GM18508 (cell line): ENCODE results near the gene AGAP2.
"Not testable (repeated sequence)": the region's sequence is repeated elsewhere in the genome, so short reads cannot be mapped to it uniquely, and the experiment has no call there.

Source experiments
- ATAC-seq: cut with Tn5 transposase; IDR thresholded peaks from one replicate; pipeline ENCODE4 v1.9.1; 2021; ENCODE audit warnings: moderate number of reproducible peaks; ENCODE audit not compliant: insufficient read depth, unreplicated experiment

The AGAP2 gene

GRCh38 chr12:57738661-57739237 lies at the start of gene AGAP2:
Gene AGAP2 (minus strand): TSS chr12:57738742. CDS start chr12:57738246, 496 bp downstream.
- no peak for ATAC-seq

DNA sequence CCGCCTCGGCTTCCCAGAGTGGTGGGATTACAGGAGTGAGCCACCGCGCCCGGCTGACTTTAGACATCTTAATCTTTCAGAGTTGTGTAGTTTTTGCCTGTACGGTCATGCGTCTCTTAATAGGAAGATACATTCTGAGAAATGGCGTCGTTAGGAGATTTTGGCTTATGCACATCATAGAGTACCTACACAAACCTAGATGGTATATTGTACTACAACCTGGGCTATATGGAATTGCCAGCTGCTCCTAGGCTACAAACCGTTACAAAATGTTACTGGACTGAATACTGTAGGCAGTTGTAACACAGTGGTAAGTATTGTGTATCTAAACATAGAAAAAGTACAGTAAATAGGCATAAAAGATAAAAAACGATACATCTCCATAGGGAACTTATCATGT lies 45.3 kb upstream of the AGAP2 start:
- no peak for ATAC-seq

DNA sequence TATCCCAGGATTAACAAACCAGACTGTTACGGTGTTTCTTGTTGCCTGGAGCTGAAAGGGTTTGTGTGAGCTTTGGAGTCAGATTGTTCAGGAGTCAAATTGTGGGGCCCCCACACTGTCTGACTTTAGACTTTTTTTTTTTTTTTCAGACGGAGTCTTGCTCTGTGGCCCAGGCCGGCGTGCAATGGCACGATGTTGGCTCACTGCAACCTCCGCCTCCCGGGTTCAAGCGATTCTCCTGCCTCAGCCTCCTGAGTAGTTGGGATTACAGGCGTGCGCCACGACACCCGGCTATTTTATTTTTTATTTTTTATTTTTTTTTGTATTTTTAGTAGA lies 44.9 kb upstream of the AGAP2 start:
- no peak for ATAC-seq

DNA sequence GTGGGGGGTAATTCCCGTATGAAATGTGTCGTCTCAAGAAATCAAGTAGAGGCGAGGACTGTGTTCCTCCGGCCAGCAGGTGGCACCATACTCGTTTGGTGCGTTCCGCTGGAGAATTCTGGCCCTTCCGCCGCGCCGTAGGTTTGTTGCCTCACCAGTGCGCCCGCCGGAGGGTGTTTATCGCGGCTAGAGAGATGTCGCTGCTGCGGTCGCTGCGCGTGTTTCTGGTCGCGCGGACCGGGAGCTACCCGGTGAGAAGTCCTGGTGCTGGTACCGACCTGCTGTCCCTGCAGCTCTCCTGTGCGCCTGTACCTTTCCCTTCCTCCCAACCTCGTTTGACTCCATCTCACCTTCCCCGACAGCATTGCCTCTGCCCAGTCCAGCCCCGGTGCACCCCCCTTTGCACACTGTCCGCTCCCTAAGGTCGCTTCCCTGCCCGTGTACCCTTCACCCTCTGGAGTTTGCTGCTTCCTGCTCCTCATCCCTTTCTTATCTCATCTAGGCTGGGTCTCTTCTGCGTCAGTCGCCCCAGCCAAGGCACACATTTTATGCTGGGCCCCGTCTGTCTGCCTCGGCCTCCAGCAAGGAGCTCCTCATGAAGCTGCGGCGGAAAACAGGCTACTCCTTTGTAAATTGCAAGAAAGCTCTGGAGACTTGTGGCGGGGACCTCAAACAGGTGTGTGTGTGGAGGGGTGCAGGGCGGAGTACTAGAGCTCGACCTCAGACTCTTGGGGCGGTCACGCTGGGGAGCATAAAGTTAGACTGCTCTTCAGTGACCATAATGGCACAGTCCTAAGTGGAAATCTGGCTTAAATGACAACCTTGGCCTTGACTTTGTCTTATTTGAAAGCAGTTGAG lies 44.3 kb upstream of the AGAP2 start, which contains the start of gene TSFM:
Gene TSFM, plus strand, starts transcription at position 180 of the 858 bp plus-strand sequence. Its CDS starts 15 bp downstream, at position 195.
- peak; percentile 58 for ATAC-seq

DNA sequence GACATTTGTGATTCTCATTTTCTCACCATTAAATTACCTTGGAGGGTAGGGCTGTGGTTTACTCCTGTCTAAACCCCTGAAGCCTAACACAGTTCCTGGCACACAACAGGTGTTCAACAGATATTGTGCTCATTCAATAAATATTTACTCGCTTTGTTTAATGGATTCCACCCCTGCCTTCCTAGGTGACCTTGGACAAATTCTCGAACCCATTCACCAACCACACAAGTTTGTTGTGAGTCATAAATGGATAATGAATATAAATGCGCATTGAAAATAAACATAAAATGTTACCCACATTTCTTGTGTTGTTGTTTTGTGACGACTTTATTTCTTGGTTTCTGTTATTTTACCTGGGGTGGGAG lies 43.7 kb upstream of the AGAP2 start:
- no peak for ATAC-seq

DNA sequence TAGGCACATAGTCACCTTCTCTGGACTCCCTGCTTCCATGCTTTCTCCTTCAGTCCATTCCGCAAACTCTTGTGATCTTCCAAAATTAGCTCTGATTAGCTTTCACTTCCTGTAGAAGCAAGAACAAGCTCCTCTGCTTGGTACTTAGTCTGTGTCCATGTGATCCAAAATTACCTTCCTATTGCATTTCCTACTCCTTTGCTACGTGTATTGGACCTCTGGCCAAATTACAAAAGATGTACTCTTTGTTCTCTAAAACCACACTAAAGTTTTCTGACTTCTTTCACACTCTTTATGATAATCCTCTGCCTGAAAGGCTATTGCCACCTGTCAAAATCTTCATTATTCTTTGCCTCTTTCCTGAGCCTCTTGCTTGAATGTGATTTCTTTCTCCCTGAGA lies 43.3 kb upstream of the AGAP2 start:
- no peak for ATAC-seq

GRCh38 chr12:57781244-57781643 lies 42.7 kb upstream of the AGAP2 start:
- no peak for ATAC-seq

DNA sequence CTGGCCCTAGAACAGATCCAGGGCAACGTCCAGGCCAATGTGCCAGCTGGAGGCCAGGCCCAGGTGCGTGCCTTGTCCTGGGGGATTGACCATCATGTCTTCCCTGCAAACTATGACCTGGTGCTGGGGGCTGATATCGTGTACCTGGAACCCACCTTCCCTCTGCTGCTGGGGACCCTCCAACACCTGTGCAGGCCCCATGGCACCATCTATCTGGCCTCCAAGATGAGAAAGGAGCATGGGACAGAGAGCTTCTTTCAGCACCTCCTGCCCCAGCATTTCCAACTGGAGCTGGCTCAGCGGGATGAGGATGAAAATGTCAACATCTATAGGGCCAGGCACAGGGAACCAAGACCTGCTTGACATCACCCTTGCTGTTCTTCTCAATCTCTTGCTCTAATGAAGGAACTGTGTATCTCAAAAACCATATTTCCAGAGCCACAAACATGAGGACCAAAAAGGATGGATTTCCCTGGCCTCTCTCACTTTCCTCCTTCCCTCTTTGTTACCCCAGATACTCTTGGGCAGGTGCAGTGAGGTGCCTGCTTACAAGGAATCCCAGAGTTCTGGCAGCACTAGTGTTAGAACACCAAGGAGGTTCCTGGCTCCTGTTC lies 41.8 kb upstream of the AGAP2 start:
- no peak for ATAC-seq

- no peak for ATAC-seq
These were observed 41.2 kb upstream of the AGAP2 start for GRCh38 chr12:57779736-57780135.

GRCh38 chr12:57777911-57778310 lies 39.4 kb upstream of the AGAP2 start:
- no peak for ATAC-seq

DNA sequence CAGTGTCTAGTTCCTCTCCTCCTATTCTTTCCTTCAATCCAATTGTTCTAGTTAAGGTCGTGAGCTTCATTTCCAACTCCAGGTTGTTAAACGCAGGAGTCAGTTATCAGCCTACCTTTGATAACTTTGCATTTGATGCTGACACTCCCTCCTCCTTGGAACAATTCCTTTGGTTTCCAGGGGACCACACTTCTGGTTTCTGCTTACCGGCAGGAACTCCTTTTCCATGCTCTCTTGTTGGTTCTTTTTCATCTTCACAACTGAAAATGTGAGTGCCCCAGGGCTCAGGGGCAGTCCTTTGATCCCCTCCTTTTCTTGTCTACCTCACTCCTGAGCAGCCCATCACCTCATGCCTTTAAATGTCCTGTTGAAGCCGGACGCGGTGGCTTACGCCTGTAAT lies 38.8 kb upstream of the AGAP2 start:
- ATAC-seq: no peak

DNA sequence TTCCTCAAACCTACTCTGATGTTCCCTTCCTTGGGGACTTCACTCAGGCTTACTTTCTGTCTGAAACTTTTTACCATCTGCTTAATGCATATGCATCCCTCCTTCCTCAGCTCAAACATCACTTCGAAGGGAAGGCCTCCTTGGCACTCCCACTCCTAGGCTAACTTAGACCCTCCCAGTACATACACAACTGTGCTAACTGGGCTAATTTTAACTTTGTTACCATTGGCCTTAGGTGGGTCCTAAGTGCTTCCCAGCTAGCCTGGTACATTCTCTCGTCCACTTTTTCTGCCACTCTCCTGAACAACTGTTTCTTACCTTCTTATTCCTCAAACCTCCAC lies 37.7 kb upstream of the AGAP2 start:
- ATAC-seq: no peak

- ATAC-seq: no peak
These were observed 37.2 kb upstream of the AGAP2 start for GRCh38 chr12:57775563-57776246.

DNA sequence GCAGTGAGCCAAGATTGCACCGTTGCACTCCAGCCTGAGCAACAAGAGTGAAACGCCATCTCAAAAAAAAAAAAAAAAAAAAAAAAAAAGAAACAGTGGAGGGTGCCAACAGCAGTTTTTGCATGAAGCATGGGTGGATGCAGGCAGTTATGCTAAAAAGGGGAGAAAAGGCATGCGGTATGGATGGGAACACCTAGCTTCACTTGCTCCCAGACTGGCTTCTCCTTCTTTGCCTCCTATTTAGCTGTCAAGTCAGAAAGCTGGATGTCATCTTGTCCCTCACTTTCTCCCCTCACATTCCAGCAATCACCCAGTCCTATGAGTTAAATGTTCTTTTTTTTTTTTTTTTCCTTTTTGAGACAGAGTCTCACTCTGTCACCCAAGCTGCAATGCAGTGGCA lies 36.5 kb upstream of the AGAP2 start:
- no peak for ATAC-seq

DNA sequence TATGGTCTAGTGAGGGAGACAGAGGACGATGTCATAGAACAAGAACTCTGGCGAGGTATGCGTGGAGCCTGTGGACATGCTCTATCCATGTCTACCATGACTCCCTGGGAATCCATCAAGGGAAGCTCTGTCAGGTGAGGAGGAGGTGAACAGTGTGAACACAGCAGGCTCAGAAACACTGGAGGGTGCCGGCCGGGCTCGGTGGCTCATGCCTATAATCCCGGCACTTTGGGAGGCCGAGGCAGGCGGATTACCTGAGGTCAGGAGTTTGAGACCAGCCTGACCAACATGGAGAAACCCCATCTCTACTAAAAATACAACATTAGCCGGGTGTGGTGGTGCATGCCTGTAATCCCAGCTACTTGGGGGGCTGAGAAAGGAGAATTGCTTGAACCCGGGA lies 36.1 kb upstream of the AGAP2 start:
- ATAC-seq: not testable (repeated sequence)

- ATAC-seq: no peak
These were observed 34.1 kb upstream of the AGAP2 start, which contains the start of gene EEF1AKMT3 for GRCh38 chr12:57772429-57773322. Gene EEF1AKMT3 (plus strand): TSS chr12:57772614. CDS start chr12:57772725, 111 bp downstream.

- peak; percentile 44 for ATAC-seq
These were observed 33.4 kb upstream of the AGAP2 start, which contains the start of gene METTL1 for GRCh38 chr12:57771873-57772428. Gene METTL1 (minus strand): TSS chr12:57772105. CDS start chr12:57772083, 22 bp downstream.

DNA sequence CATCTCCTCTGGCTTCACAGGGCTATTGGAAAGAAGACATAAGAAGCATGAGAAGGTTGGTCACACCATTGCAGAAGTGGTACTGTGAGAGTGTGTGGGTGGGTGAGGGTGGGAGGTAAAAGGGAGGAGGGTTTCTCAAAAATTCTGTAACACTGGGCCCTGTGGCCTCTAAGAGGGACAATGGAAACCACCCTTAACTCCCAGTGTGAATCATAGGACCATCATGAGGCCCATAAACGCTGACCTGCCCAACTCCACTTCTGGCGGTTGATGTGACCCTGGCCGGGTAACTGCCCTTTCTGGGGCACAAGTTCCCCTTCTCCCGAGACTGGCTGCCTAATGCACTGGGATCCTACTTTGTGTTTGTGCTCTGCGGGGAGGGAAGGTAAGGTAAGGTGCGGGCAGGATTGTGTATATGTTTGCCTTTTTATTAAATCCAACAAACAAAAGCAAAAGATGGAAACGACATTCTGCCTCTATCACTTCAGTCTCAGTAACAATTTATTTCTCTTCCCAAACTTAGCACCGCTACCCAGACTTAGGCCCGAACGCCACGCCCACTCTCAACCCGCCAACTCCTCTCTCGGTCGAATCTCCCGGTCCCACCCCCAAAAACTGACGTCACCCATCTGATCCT lies 32.8 kb upstream of the AGAP2 start:
- ATAC-seq: peak; percentile 51

GRCh38 chr12:57770734-57771133 lies 32.2 kb upstream of the AGAP2 start:
- no peak for ATAC-seq
